Activated B cell treated with CpG ODN at 0.5 μM for 24 hours (primary cell): ENCODE results near the gene PSMA3. TPM values are rescaled to one million over a fixed set of nuclear protein-coding genes. Genes with fewer than 3 reads are reported as not detected.

Source experiments
- ATAC-seq: fragments of 200-7000 bp; cut with Tn5 transposase; one replicate; pipeline ENCODE4 v1.10.0; 2021; ENCODE audit warnings: low read depth, mild to moderate bottlenecking, moderate library complexity
- CTCF ChIA-PET: fragments of 350-600 bp; sonication (Branson Sonifier 250); formaldehyde crosslinking; loops from one replicate; lab custom pipeline; 2021; ENCODE audit warnings: antibody characterized with exemption; lab: Charles Lee
- POLR2A ChIA-PET: fragments of 350-600 bp; sonication (Branson Sonifier 250); formaldehyde crosslinking; loops from one replicate; lab custom pipeline; 2021; ENCODE audit warnings: antibody characterized with exemption; lab: Charles Lee
- DNase-seq: peaks from one replicate; pipeline ENCODE4 v3.0.0; 2022
- H3K27ac Mint-ChIP-seq: one replicate; pipeline ENCODE4 v1.8.0; 2020; ENCODE audit warnings: mixed read lengths
- H3K27me3 Mint-ChIP-seq: one replicate; pipeline ENCODE4 v1.8.0; 2021; ENCODE audit warnings: mixed read lengths
- H3K36me3 Mint-ChIP-seq: one replicate; pipeline ENCODE4 v1.8.0; 2021; ENCODE audit warnings: low read depth, mixed read lengths
- H3K4me1 Mint-ChIP-seq: one replicate; pipeline ENCODE4 v1.8.0; 2021; ENCODE audit warnings: mixed read lengths
- H3K4me3 Mint-ChIP-seq: one replicate; pipeline ENCODE4 v1.8.0; 2020; ENCODE audit warnings: mild to moderate bottlenecking, mixed read lengths
- H3K9me3 Mint-ChIP-seq: one replicate; pipeline ENCODE4 v1.8.0; 2020; ENCODE audit warnings: mixed read lengths
- intact Hi-C: fragments of 100-400 bp; cut with micrococcal nuclease; formaldehyde crosslinking; loops from one replicate; pipeline ENCODE4 v1.15.1; 2024
- total RNA-seq: library from RNA; stranded (reverse); gene quantifications from 2 replicates; pipeline ENCODE4 v1.2.3, GENCODE V29; 2022
- TF ChIP-seq, protein P1 (sequence below): fragments of 200-600 bp; IDR thresholded peaks from one replicate; pipeline ENCODE4 v1.8.0; 2022; ENCODE audit warnings: antibody characterized with exemption, mild to moderate bottlenecking

PSMA3 gene
- total RNA-seq, 1 donor from 2014 or later: 204 TPM

DNA sequence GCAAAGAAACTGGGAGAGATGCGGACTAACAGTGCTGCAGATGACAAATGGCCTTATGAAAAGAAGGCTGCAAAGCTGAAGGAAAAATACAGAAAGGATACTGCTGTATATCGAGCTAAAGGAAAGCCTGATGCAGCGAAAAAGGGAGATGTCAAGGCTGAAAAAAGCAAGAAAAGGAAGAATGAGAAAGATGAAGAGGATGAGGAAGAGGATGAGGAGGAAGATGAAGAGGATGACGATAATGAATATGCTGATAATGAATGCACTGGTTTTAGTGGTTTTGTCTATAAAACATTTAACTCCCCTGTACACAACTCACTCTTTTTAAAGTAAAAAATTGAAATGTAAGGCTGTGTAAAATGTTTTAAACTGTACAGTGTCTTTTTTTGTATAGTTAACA is 40.5 kb downstream of the PSMA3 start:
- H3K4me3 Mint-ChIP-seq: no peak overlapping the region
- H3K9me3 Mint-ChIP-seq: no peaks in the 10 kb centered on the region
- intact Hi-C loops: no loop called here
- CTCF ChIA-PET: no interaction called here
- no peak for DNase-seq
- no peak overlapping the region for H3K27ac Mint-ChIP-seq
- peaks cover 42% of the 10 kb centered on the region for H3K4me1 Mint-ChIP-seq
- POLR2A ChIA-PET: interaction anchor here (2.2 kb wide), 1 partner anchor 13 kb away, joined by 10 read pairs; the partner anchor contains the start of gene ARID4A
- TF ChIP-seq, protein P1, sequence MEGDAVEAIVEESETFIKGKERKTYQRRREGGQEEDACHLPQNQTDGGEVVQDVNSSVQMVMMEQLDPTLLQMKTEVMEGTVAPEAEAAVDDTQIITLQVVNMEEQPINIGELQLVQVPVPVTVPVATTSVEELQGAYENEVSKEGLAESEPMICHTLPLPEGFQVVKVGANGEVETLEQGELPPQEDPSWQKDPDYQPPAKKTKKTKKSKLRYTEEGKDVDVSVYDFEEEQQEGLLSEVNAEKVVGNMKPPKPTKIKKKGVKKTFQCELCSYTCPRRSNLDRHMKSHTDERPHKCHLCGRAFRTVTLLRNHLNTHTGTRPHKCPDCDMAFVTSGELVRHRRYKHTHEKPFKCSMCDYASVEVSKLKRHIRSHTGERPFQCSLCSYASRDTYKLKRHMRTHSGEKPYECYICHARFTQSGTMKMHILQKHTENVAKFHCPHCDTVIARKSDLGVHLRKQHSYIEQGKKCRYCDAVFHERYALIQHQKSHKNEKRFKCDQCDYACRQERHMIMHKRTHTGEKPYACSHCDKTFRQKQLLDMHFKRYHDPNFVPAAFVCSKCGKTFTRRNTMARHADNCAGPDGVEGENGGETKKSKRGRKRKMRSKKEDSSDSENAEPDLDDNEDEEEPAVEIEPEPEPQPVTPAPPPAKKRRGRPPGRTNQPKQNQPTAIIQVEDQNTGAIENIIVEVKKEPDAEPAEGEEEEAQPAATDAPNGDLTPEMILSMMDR: no peak
- H3K36me3 Mint-ChIP-seq: peaks cover 92% of the 10 kb centered on the region
- ATAC-seq: no peak
- H3K27me3 Mint-ChIP-seq: no peaks in the 10 kb centered on the region

DNA sequence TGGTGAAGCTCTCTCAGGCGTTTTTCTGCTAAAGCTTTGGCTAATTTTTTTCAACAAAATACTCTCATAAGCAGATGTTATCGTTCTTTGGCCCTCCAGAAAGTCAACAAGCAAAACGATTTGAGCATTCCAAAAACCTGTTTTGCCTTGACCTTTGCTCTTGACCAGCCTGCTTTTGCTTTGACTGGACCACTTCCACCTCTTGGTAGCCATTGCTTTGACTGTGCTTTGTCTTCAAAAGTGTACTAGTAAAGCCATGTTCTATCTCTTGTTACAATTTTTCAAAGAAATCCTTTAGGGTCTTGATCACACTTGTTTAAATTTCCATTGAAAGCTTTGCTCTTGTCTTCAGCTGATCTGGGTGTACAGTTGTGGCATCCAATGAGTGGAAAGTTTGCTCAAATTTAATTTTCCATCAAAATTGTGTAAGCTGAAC is 43.0 kb downstream of the PSMA3 start:
- intact Hi-C loops: no loop called here
- CTCF ChIA-PET: no interaction called here
- H3K4me3 Mint-ChIP-seq: no peak overlapping the region
- no peaks in the 10 kb centered on the region for H3K9me3 Mint-ChIP-seq
- no peaks in the 10 kb centered on the region for H3K27me3 Mint-ChIP-seq
- no peak for DNase-seq
- no peak for ATAC-seq
- H3K27ac Mint-ChIP-seq: no peak overlapping the region
- POLR2A ChIA-PET: no interaction called here
- peaks cover 87% of the 10 kb centered on the region for H3K36me3 Mint-ChIP-seq
- TF ChIP-seq, protein P1: no peak
- H3K4me1 Mint-ChIP-seq: peaks cover 23% of the 10 kb centered on the region

- Mint-ChIP-seq H3K4me3 (no peak overlapping the region), H3K9me3 (no peaks in the 10 kb centered on the region), H3K4me1 (peaks cover 25% of the 10 kb centered on the region), H3K27ac (no peak overlapping the region), H3K36me3 (peaks cover 88% of the 10 kb centered on the region), H3K27me3 (no peaks in the 10 kb centered on the region)
- POLR2A ChIA-PET: interaction anchor here (1.2 kb wide), 1 partner anchor 9 kb away, joined by 4 read pairs; the partner anchor contains the start of gene ARID4A
- TF ChIP-seq, protein P1: no peak
- CTCF ChIA-PET: no interaction called here
- ATAC-seq (no peak), DNase-seq (no peak)
- intact Hi-C loops: no loop called here
Observed at GRCh38 chr14:58288106-58288792, 43.6 kb downstream of the PSMA3 start.

- ChIA-PET CTCF (no interaction called here), POLR2A (interaction anchor here (0.6 kb wide), 1 partner anchor 14 kb away, joined by 4 read pairs; no protein-coding TSS in a partner anchor)
- Mint-ChIP-seq H3K27me3 (no peaks in the 10 kb centered on the region), H3K36me3 (peaks cover 83% of the 10 kb centered on the region), H3K4me3 (no peak overlapping the region), H3K27ac (no peak overlapping the region), H3K9me3 (no peaks in the 10 kb centered on the region), H3K4me1 (peaks cover 46% of the 10 kb centered on the region)
- ATAC-seq (no peak), DNase-seq (no peak)
- TF ChIP-seq, protein P1: no peak
- intact Hi-C loops: no loop called here
Observed at GRCh38 chr14:58291646-58292045, 47.0 kb downstream of the PSMA3 start.

GRCh38 chr14:58292187-58292586 is 47.5 kb downstream of the PSMA3 start:
- ChIA-PET CTCF (no interaction called here), POLR2A (interaction anchor here (0.7 kb wide), 1 partner anchor 30 kb away, joined by 4 read pairs; no protein-coding TSS in a partner anchor)
- no peak overlapping the region for H3K27ac Mint-ChIP-seq
- no peak for ATAC-seq
- intact Hi-C loops: no loop called here
- TF ChIP-seq, protein P1: no peak
- no peak overlapping the region for H3K4me3 Mint-ChIP-seq
- peaks cover 79% of the 10 kb centered on the region for H3K36me3 Mint-ChIP-seq
- H3K9me3 Mint-ChIP-seq: no peaks in the 10 kb centered on the region
- no peak for DNase-seq
- peaks cover 51% of the 10 kb centered on the region for H3K4me1 Mint-ChIP-seq
- no peaks in the 10 kb centered on the region for H3K27me3 Mint-ChIP-seq
